Hair follicle dermal papilla cell (primary cell): Measurements from ENCODE around the gene JPT1. TPM values are rescaled to one million over a fixed set of nuclear protein-coding genes. Genes with fewer than 3 reads are reported as not detected.

ENCODE experiments used
- small RNA-seq: library from RNA; depleted of rRNA; stranded (forward); fragments of <200 nt; gene quantifications from one replicate; pipeline ENCODE3, GENCODE V24; 2012
- total RNA-seq: library from RNA; depleted of rRNA; stranded (reverse); fragments of >200 nt; gene quantifications from 2 replicates; pipeline ENCODE4 v1.2.3, GENCODE V29; 2012

Gene JPT1, protein sequence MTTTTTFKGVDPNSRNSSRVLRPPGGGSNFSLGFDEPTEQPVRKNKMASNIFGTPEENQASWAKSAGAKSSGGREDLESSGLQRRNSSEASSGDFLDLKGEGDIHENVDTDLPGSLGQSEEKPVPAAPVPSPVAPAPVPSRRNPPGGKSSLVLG
- 67.5 and 75.2 TPM in 2 replicates for total RNA-seq

DNA sequence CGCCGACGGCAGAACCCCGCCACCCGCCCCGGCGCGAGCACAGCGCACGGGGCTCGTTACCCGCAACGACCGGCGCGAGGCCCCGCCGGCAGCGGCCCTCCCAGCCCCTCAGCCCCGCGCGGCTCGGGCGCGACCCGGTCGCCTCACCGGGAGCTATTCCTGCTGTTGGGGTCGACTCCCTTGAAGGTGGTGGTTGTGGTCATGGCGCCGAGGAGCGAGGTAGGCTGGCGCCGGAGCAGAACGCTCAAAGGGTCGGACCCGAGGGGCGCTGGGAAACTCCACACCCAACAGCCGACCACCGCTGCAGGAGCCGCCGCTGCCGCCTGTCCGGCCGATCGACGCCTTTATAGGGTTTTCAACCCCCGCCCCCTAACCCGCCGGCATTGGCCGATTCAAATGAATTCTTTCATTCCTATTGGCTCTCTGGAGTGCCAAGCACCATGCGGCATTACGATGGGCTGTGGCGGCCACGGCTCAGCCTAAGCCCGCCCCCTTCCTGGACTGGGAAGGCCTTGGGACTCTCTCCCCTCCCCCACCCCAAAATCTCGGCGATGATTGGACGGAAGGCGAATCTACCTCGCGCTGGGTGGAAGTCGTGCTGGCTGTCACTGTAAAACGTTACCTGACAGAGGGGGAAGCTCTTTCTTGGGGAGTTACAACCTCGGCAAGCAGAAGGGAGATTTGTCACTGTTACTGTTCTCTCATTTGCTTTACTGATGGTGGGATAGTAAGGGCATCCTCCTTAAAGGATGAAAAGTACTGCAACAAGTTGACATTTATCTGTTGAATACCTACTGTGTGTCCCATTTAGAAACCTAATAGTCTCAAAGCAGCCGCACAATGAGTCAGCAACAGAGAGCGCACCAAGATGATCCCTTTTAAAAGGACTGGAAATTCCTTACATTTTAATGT is at the start of gene JPT1:
Gene JPT1 (minus strand): TSS at position 318 of the 912 bp plus-strand sequence. CDS start 115 bp downstream, at position 203.

DNA sequence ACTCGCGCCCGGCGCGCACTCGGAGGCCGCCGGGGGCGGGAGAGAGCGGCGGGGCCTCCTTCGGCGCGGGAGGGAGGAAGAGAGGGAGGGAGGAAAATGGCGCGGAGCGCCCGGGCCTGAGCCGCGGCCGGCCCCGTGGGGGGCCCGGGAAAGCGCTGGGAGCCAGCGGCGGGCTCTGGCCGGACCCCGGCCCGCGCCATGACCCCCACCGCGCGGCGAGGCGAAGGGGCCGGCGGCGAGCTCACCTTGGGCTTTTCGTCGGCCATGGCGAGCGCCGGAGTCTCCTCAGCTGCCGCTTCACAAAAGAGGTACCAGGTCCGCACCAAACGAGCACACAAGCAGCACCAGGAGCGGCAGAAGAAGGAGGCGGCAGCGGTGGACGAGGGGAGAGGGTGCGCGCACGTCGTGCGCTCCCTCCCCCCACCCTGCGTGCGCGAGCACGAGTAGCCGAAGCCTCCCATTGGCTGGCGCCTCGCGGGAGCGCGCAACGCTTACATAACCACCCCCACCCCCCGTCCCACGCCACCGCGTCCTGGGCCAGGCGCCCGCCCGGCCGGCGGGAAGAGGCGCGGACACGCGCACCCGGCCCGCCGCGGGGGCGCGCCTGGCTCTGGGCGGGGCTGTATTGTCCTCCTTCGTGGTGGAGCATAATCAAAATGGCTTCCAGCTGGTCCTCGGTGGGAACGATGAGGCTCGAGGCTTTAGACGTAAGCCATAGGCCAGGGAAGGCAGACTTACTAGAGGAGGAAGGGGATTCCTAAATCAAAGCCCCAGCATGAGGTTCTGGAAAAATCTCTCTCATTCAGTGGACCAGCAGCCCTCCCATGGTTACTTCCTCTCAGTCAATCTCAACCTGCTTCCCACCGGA is 28.5 kb upstream of the JPT1 start, which contains the start of gene SUMO2:
Gene SUMO2 (minus strand): TSS at position 391 of the 868 bp plus-strand sequence. CDS start 125 bp downstream, at position 266.

DNA sequence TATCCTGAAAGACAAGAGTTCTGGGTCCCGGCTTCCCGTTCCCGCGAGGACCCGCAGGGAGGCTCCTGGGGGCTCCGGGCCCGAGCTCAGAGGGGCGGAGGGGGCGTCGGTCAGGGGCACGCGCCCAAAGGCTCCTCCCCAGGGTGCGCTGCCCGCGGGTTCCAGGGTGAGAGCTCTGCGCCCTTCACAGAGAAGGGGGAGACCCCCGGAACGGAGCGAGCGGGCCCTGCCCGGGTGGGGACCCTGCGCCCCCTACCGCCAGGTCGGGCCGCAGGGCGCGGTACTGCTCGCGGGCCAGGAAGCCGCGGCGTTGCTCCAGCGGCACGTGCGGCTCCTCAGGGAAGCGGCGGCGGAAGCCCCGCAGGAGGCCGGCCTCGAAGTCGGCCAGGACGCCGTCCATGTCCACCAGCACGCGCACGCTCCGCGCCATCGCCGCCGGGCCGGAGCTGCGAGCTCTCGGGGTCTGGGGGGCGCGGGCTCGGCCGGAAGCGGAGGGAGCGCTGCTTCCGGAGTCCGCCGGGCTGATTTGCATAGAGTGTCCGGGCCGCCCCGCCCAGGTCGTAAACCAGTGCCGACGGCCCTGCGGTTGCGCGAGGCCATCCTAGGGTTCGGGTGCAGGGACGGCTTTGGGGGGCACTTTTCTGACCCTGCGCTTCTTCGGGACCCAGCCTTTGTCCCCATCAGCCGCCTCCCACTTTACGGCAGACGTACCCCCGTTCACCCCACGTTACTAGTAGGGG is 22.9 kb downstream of the JPT1 start, which contains the start of gene NT5C:
Gene NT5C (minus strand): TSS at position 465 of the 740 bp plus-strand sequence. CDS start 35 bp downstream, at position 430.

DNA sequence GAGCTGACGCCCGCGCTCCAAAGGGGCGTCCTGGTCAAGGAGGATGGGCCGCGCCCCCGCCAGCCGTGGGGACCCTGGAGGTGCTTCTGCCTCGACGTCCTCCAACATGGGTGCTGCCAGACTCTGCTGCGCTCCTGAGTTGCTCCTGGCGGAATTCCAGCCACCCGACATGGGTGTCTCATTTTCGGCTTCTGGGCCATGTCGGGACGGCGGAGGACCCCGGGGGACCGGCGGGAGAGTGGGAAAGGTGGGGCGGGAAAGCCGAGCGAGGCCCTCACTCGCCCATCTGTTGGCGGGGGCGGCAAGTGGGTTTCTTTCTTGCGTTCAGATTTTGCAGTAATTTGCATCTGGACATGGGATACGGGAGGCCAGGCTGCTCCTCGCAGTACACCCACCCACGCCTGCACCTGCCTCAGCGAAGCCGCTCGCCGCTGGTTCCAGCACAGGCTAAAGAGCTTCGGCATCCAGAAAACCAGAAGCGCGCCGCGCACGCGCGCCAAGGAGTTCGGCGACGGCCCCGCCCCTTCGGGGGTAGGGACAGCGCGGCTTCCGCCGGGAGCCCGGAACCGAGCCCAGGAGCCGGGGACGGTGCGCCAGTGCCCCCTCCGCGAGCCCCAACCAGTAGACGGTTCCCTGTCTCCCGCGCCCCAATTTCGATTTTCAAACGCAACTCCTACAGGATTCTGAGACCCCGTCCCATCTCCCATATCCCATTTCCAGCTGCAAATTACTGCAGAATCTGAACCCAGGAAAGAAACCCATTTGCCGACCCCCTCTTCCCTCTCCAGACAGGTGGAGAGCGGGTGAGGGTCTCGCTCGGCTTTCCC is 44.7 kb downstream of the JPT1 start, which contains the start of gene ARMC7:
Gene ARMC7 (plus strand): TSS at position 563 of the 827 bp plus-strand sequence. CDS start 320 bp downstream, outside the sequence.

DNA sequence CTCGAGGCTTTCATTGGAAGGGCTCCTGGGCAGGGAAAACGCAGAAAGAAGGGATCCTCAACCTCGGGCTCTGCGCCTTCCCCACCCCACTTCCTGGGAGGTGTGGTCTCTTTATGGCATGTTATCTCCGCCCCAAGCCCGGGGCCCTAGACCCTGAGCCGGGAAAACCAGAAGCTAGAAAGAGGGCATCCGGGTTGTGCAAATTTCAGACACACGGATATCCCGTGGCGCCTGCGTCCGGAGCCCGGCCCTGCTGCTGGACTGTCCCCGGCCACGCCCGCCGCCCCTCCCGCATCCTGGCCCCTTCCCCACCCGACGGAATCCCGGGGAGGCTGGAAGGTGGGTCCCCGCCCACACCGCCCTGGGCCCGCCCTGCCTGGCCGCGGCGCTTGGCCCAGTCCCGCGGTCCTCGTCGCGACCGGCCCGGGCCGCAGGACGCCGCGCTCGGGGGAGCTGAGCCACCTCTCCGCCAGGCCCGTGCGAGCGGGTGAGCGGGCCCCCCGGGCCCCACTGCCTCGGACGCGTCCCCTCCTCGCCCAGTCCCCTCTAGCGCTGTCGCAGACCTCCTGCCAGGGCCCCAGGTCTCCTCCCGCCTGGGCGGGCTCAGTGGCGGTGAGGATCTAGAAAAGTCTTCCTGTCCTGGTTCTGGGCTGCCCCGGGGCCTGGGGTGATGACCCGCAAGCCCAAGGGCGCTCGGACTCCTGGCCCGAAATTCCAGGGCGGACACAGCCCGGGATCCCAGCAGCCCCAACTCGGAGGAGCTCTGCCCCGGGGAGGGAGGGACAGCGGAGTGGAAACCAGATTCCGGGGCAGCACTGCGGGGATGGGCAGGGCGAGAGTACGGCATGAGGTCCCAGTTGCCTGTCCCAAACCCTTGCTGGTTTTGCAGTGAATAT is 66.5 kb downstream of the JPT1 start, which contains the start of gene SLC16A5:
Gene SLC16A5 (plus strand): TSS at position 397 of the 896 bp plus-strand sequence. CDS start 5,683 bp downstream, outside the sequence.

Small RNA genes within 50 kb of the gene (small RNA-seq; reads per million reads assigned to genes)
- not detected for gene RF00019

Other genes starting within 250 kb of the JPT1 start
- not detected in 2 replicates for gene USH1G, start 231.3 kb downstream of the JPT1 start, total RNA-seq
- gene OTOP2, start 230.2 kb downstream of the JPT1 start, total RNA-seq, result not detected in 2 replicates
- not detected in 2 replicates for gene OTOP3, start 218.6 kb downstream of the JPT1 start, total RNA-seq
- 0.16 and 0.61 TPM in 2 replicates for gene HID1, start 181.8 kb downstream of the JPT1 start, total RNA-seq
- gene CDR2L, start 166.9 kb downstream of the JPT1 start, total RNA-seq, result 29.3 and 30.5 TPM in 2 replicates
- gene MRPL58, start 141.8 kb downstream of the JPT1 start, total RNA-seq, result 14.8 and 24.9 TPM in 2 replicates
- gene ATP5PD, start 107.5 kb downstream of the JPT1 start, total RNA-seq, result 175 TPM in 2 replicates
- 24.5 and 25.3 TPM in 2 replicates for gene KCTD2, start 107.3 kb downstream of the JPT1 start, total RNA-seq
- gene SLC16A5, start 66.6 kb downstream of the JPT1 start, total RNA-seq, result 28.1 and 33.5 TPM in 2 replicates
- gene ARMC7, start 44.5 kb downstream of the JPT1 start, total RNA-seq, result 1.8 and 3.2 TPM in 2 replicates
- 52.0 and 54.2 TPM in 2 replicates for gene NT5C, start 22.8 kb downstream of the JPT1 start, total RNA-seq
- 62.1 and 72.7 TPM in 2 replicates for gene SUMO2, start 28.4 kb upstream of the JPT1 start, total RNA-seq
- 21.0 and 27.1 TPM in 2 replicates for gene NUP85, start 51.2 kb upstream of the JPT1 start, total RNA-seq
- gene GGA3, start 107.1 kb upstream of the JPT1 start, total RNA-seq, result 18.2 and 18.7 TPM in 2 replicates
- 31.6 and 41.5 TPM in 2 replicates for gene MRPS7, start 107.4 kb upstream of the JPT1 start, total RNA-seq
- 4.9 and 8.3 TPM in 2 replicates for gene MIF4GD, start 116.7 kb upstream of the JPT1 start, total RNA-seq
- gene SLC25A19, start 134.9 kb upstream of the JPT1 start, total RNA-seq, result 6.2 and 8.4 TPM in 2 replicates